Aortic smooth muscle cell (primary cell): Measurements from ENCODE around the gene ZNF555. TPM values are rescaled to one million over a fixed set of nuclear protein-coding genes. Genes with fewer than 3 reads are reported as not detected.

Experiments used
- total RNA-seq: library from RNA; depleted of rRNA; stranded (reverse); fragments of >200 nt; gene quantifications from 2 replicates; pipeline ENCODE4 v1.2.3, GENCODE V29; 2014

ZNF555 gene
- total RNA-seq = 4.6 and 5.5 TPM in 2 replicates

DNA sequence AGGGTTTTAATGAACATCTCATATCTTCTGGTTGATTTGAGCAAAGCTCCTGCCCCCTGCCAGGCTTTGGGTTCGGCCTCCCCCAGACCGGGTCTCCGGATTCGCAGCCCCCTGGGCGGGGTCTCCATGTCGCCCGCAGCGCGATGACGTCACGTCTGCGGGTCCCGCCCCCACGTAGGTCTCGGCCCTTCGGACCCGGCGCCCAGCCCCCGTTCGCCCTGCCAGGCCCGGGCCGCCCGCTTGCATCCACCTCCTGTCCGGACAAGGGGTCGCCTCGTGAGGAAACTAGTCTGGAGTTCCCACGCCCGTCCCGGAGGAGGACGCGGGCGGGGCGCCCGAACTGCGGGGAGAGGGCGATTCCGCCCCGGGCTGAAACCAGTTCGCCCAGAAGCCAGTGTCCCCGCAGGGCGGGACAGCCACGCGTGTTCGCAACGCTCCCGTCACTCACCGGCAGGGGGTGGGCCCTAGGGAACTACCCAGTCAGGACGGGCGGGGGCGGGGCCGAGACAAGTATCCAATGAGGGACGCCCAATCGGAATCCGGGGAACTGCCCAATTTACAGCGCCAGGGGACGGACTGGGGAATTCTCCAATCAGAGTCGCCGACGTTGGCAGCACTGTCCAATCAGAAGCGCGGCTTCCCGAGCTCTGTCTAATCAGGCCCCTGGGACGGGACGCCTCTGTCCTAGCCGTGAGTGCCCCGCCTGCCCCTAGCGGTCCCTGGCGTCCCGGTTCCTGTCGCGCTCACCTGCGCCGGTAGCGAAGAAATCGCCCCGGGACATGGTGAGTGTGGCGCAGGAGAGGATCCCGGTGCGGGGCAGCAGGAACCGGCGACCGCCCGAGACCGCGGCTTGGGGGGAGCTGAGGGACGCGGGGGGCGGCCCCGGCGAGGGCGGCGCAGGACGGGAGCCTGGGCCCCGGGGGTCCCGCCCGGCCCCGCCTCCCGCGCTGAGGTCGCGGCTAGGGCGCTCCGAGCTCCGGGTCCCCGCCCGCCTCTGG is at the start of gene ZNF555:
Gene ZNF555, plus strand, starts transcription at position 682 of the 998 bp plus-strand sequence. Its CDS starts 98 bp downstream, at position 780.

GRCh38 chr19:2819540-2820111 is 21.6 kb upstream of the ZNF555 start, which contains the start of gene ZNF554:
ZNF554 (plus strand) TSS chr19:2819868; CDS start chr19:2820072, 204 bp downstream.

GRCh38 chr19:2867025-2867991 is 26.0 kb downstream of the ZNF555 start, which contains the start of gene ZNF556:
ZNF556 (plus strand) TSS chr19:2867335; CDS start chr19:2867422, 87 bp downstream.

GRCh38 chr19:2900296-2901252 is 59.3 kb downstream of the ZNF555 start, which contains the start of gene ZNF57:
ZNF57 (plus strand) TSS chr19:2900928; CDS start chr19:2901046, 118 bp downstream.

Other genes starting within 250 kb of the ZNF555 start
- gene GNG7, start 138.8 kb upstream of the ZNF555 start, total RNA-seq = under 0.01 and 0.12 TPM in 2 replicates
- 0.66 and 2.9 TPM in 2 replicates for gene DIRAS1, start 120.1 kb upstream of the ZNF555 start, total RNA-seq
- 23.2 and 26.8 TPM in 2 replicates for gene SLC39A3, start 101.5 kb upstream of the ZNF555 start, total RNA-seq
- gene SGTA, start 58.2 kb upstream of the ZNF555 start, total RNA-seq = 22.2 and 28.7 TPM in 2 replicates
- gene THOP1, start 56.0 kb upstream of the ZNF555 start, total RNA-seq = 62.2 and 78.1 TPM in 2 replicates
- gene ZNF554, start 21.6 kb upstream of the ZNF555 start, total RNA-seq = 3.0 and 3.3 TPM in 2 replicates
- 0.26 TPM in 1 of 2 replicates, not detected in the other for gene ZNF556, start 25.9 kb downstream of the ZNF555 start, total RNA-seq
- 3.9 and 4.2 TPM in 2 replicates for gene ZNF57, start 59.5 kb downstream of the ZNF555 start, total RNA-seq
- 3.2 and 3.3 TPM in 2 replicates for gene ZNF77, start 103.5 kb downstream of the ZNF555 start, total RNA-seq
- gene TLE6, start 136.1 kb downstream of the ZNF555 start, total RNA-seq = 1.7 and 2.0 TPM in 2 replicates
- 3.2 and 4.6 TPM in 2 replicates for gene TLE2, start 187.8 kb downstream of the ZNF555 start, total RNA-seq
- 145 and 157 TPM in 2 replicates for gene TLE5, start 221.0 kb downstream of the ZNF555 start, total RNA-seq